CD8-positive, alpha-beta memory T cell (primary cell): ENCODE data around the gene CDH22. TPM values are rescaled to one million over a fixed set of nuclear protein-coding genes. Genes with fewer than 3 reads are reported as not detected.

Source experiments
- CTCF ChIA-PET: fragments of 350-600 bp; sonication (Branson Sonifier 250); formaldehyde crosslinking; loops from one replicate; lab custom pipeline; 2021; ENCODE audit warnings: antibody characterized with exemption; lab: Charles Lee
- POLR2A ChIA-PET: fragments of 350-600 bp; sonication (Branson Sonifier 250); formaldehyde crosslinking; loops from one replicate; lab custom pipeline; 2021; ENCODE audit warnings: antibody characterized with exemption; lab: Charles Lee
- DNase-seq, 5 donors: peaks; one replicate each; pipeline versions ENCODE4 v3.0.0 to v3.0.0-alpha.2; 2020 to 2022; ENCODE audit warnings: mixed read lengths in 1 of 5
- H3K27ac ChIP-seq: one replicate; pipeline ENCODE4 v1.7.0; 2013; ENCODE audit warnings: low read depth, mild to moderate bottlenecking, low read length, moderate library complexity
- H3K27me3 ChIP-seq: 2 replicates; pipeline ENCODE4 v1.7.0; 2013; ENCODE audit warnings: low read length, mild to moderate bottlenecking; ENCODE audit not compliant: insufficient read depth, poor library complexity, severe bottlenecking
- H3K36me3 ChIP-seq: 2 replicates; pipeline ENCODE4 v1.7.0; 2013; ENCODE audit warnings: mild to moderate bottlenecking, low read length, moderate library complexity; ENCODE audit not compliant: insufficient read depth
- H3K4me1 ChIP-seq: 2 replicates; pipeline ENCODE4 v1.7.0; 2013; ENCODE audit warnings: mild to moderate bottlenecking, low read length, moderate library complexity; ENCODE audit not compliant: insufficient read depth
- H3K4me3 ChIP-seq: 2 replicates; pipeline ENCODE4 v1.7.0; 2013; ENCODE audit warnings: mild to moderate bottlenecking, low read length
- H3K9me3 ChIP-seq: 2 replicates; pipeline ENCODE4 v1.7.0; 2013; ENCODE audit warnings: mild to moderate bottlenecking, low read length
- H3K27ac Mint-ChIP-seq, 8 donors: one replicate each; pipeline ENCODE4 v1.8.0; 2020 to 2021; ENCODE audit warnings: mixed read lengths in 8 of 8, mild to moderate bottlenecking in 6 of 8, inconsistent platforms in 3 of 8, moderate library complexity in 3 of 8
- H3K27me3 Mint-ChIP-seq, 2 donors: one replicate each; pipeline ENCODE4 v1.8.0; 2020 to 2021; ENCODE audit warnings: mixed read lengths in 2 of 2, mild to moderate bottlenecking in 1 of 2, moderate library complexity in 1 of 2
- H3K36me3 Mint-ChIP-seq, 3 donors: one replicate each; pipeline ENCODE4 v1.8.0; 2020 to 2021; ENCODE audit warnings: mixed read lengths in 3 of 3, inconsistent platforms in 1 of 3, mild to moderate bottlenecking in 1 of 3
- H3K4me1 Mint-ChIP-seq, 3 donors: one replicate each; pipeline ENCODE4 v1.8.0; 2020 to 2021; ENCODE audit warnings: mixed read lengths in 3 of 3, inconsistent platforms in 1 of 3, mild to moderate bottlenecking in 1 of 3
- H3K4me3 Mint-ChIP-seq, 7 donors: one replicate each; pipeline ENCODE4 v1.8.0; 2020 to 2021; ENCODE audit warnings: mixed read lengths in 7 of 7, mild to moderate bottlenecking in 6 of 7, moderate library complexity in 4 of 7, inconsistent platforms in 2 of 7
- H3K9me3 Mint-ChIP-seq, 5 donors: one replicate each; pipeline ENCODE4 v1.8.0; 2020 to 2022; ENCODE audit warnings: mixed read lengths in 5 of 5, mild to moderate bottlenecking in 3 of 5, moderate library complexity in 2 of 5, inconsistent platforms in 1 of 5
- polyA plus RNA-seq: library from polyadenylated mRNA; unstranded; fragments of 300-500 nt; fragmentation: Illumina TruSeq; gene quantifications from one replicate; pipeline ENCODE4 v1.2.3, GENCODE V29; 2021
- total RNA-seq, 2 experiments: library from RNA; stranded (reverse); gene quantifications; one replicate each; pipeline ENCODE4 v1.2.3, GENCODE V29; 2021

The CDH22 gene
- total and polyA plus RNA-seq, 3 experiments from 2014 or later: not detected

GRCh38 chr20:46144432-46145025 is 163.8 kb downstream of the CDH22 start:
- no peaks in the 10 kb centered on the region for H3K4me1 ChIP-seq
- peaks cover 5% of the 10 kb centered on the region for H3K27me3 ChIP-seq
- POLR2A ChIA-PET: no interaction called here
- H3K27ac ChIP-seq: no peak overlapping the region
- no peak for DNase-seq
- Mint-ChIP-seq H3K4me1 (no peaks in the 10 kb centered on the region), H3K36me3 (no peaks in the 10 kb centered on the region), H3K9me3 (no peaks in the 10 kb centered on the region), H3K27ac (no peak overlapping the region), H3K27me3 (peaks cover 22 to 42% of the 10 kb centered on the region in 2 donors), H3K4me3 (no peak overlapping the region)
- H3K9me3 ChIP-seq: no peaks in the 10 kb centered on the region
- H3K4me3 ChIP-seq: no peak overlapping the region
- H3K36me3 ChIP-seq: no peaks in the 10 kb centered on the region
- CTCF ChIA-PET: no interaction called here

- no peaks in the 10 kb centered on the region for H3K9me3 Mint-ChIP-seq
- ChIA-PET POLR2A (no interaction called here), CTCF (no interaction called here)
- H3K9me3 ChIP-seq: no peaks in the 10 kb centered on the region
- no peaks in the 10 kb centered on the region for H3K36me3 ChIP-seq
- no peak overlapping the region for H3K27ac ChIP-seq
- H3K27me3 ChIP-seq: peaks cover 5% of the 10 kb centered on the region
- H3K4me3 Mint-ChIP-seq: no peak overlapping the region
- H3K36me3 Mint-ChIP-seq: no peaks in the 10 kb centered on the region
- H3K27me3 Mint-ChIP-seq: peaks cover 36 to 66% of the 10 kb centered on the region in 2 donors
- no peaks in the 10 kb centered on the region for H3K4me1 Mint-ChIP-seq
- H3K4me1 ChIP-seq: no peaks in the 10 kb centered on the region
- peak overlapping the region in 1 of 8 donors; percentile 21 for H3K27ac Mint-ChIP-seq
- no peak overlapping the region for H3K4me3 ChIP-seq
- DNase-seq: no peak
Measured at GRCh38 chr20:46142124-46142523, 166.2 kb downstream of the CDH22 start.

- no peaks in the 10 kb centered on the region for H3K4me1 Mint-ChIP-seq
Measured at GRCh38 chr20:46139908-46140482, 168.3 kb downstream of the CDH22 start.

DNA sequence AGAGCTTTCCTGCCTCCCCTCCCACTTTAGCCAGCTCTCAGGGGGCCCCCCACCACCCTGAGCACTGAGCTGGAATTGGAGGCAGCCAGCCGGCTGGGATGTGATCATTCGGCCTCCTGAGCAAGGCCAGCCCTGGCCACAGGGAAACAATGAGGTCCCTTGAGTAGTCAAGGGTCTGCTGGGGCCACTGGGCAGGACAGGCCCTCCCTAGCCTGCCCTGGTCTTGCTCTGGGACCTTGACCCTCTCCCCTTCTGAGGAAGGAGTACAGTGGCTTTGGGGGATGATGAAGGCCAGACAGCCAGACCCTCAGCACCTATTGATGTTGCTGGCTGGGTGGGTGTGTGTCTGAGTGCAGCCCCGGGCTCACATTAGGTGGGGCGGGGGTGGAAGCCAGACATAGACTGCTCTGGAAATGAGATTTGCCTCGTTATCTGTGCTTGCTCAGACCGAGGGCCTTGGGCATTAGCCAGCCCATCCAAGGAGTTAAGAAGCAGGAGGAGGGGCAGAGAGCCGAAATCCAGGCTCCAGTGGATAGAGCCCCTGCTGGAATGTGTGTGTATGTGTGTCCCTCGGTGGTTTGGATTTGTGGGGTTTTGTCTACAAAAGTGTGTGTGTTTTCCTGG is 168.9 kb downstream of the CDH22 start:
- Mint-ChIP-seq H3K36me3 (no peaks in the 10 kb centered on the region), H3K27me3 (peaks cover 35 to 82% of the 10 kb centered on the region in 2 donors), H3K9me3 (no peaks in the 10 kb centered on the region), H3K4me3 (no peak overlapping the region), H3K27ac (no peak overlapping the region), H3K4me1 (no peaks in the 10 kb centered on the region)
- no peaks in the 10 kb centered on the region for H3K4me1 ChIP-seq
- peaks cover 6% of the 10 kb centered on the region for H3K27me3 ChIP-seq
- H3K9me3 ChIP-seq: no peaks in the 10 kb centered on the region
- ChIA-PET POLR2A (no interaction called here), CTCF (interaction anchor here (1.3 kb wide), 2 partner anchors 11 to 23 kb away, joined by 3 to 4 read pairs; no protein-coding TSS in a partner anchor)
- H3K27ac ChIP-seq: no peak overlapping the region
- H3K36me3 ChIP-seq: no peaks in the 10 kb centered on the region
- DNase-seq: no peak
- no peak overlapping the region for H3K4me3 ChIP-seq

More at GRCh38 chr20:46139908-46140482, 168.3 kb downstream of the CDH22 start:
- Mint-ChIP-seq H3K27me3 (peaks cover 40 to 80% of the 10 kb centered on the region in 2 donors), H3K9me3 (no peaks in the 10 kb centered on the region), H3K4me3 (no peak overlapping the region), H3K36me3 (no peaks in the 10 kb centered on the region), H3K27ac (no peak overlapping the region)
- ChIA-PET POLR2A (no interaction called here), CTCF (interaction anchor here (1.3 kb wide), 1 partner anchor 10 kb away, joined by 3 read pairs; no protein-coding TSS in a partner anchor)
- DNase-seq: no peak
- H3K9me3 ChIP-seq: no peaks in the 10 kb centered on the region
- no peak overlapping the region for H3K4me3 ChIP-seq
- H3K36me3 ChIP-seq: no peaks in the 10 kb centered on the region
- H3K27ac ChIP-seq: no peak overlapping the region
- peaks cover 5% of the 10 kb centered on the region for H3K27me3 ChIP-seq
- no peaks in the 10 kb centered on the region for H3K4me1 ChIP-seq

DNA sequence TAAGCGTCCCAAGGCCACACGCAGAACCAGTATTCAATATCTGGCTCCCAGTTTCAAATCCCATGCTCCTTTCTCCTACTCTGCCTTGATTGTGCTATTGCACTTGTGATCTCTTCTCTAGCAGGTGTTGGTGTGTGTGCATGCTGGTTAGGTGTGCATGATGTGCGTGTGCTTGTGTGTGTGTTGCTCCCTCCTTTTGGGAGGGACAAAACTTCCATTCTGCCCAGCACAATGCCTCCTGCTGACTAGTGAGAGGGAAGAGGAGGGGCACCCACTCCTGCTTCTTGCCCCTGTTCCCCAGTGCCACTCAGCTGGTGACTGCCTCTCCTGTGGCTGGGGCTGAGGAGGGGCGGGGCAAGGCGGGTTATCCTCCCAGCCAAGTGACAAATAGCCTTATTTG is 170.5 kb downstream of the CDH22 start:
- Histone ChIP-seq H3K36me3 (no peaks in the 10 kb centered on the region), H3K4me3 (no peak overlapping the region), H3K9me3 (no peaks in the 10 kb centered on the region), H3K4me1 (no peaks in the 10 kb centered on the region), H3K27ac (no peak overlapping the region), H3K27me3 (peaks cover 7% of the 10 kb centered on the region)
- Mint-ChIP-seq H3K27ac (no peak overlapping the region), H3K27me3 (peaks cover 37 to 86% of the 10 kb centered on the region in 2 donors), H3K4me3 (no peak overlapping the region), H3K4me1 (peaks cover 0 to 2% (median 0%) of the 10 kb centered on the region in 3 donors), H3K9me3 (no peaks in the 10 kb centered on the region), H3K36me3 (no peaks in the 10 kb centered on the region)
- ChIA-PET CTCF (no interaction called here), POLR2A (no interaction called here)
- no peak for DNase-seq

GRCh38 chr20:46135856-46136633 is 172.3 kb downstream of the CDH22 start:
- peaks cover 39 to 82% of the 10 kb centered on the region in 2 donors for H3K27me3 Mint-ChIP-seq

DNA sequence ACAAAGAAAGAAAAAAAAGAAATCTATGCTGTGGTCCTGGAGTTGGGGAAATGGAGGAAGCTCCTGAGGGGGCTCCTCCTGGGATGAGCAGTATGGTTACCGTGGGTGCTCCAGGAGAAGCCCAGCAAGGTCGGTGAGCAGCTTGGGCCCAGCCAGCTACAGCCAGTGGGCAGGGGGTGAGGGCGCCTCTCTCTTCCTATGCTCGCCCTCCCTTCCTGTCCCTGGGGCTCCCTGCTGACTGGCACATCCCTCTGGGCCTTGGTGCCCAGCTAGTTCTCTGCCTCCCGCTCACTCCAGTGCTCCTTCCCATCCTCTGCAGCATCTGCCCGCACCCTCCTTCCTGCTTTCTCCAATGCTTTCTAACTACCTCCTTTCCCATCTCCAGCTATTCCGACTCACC is 173.6 kb downstream of the CDH22 start:
- no peak overlapping the region for H3K27ac ChIP-seq
- H3K4me1 ChIP-seq: no peaks in the 10 kb centered on the region
- H3K4me3 Mint-ChIP-seq: no peak overlapping the region
- H3K4me3 ChIP-seq: no peak overlapping the region
- H3K4me1 Mint-ChIP-seq: peaks cover 0 to 6% (median 0%) of the 10 kb centered on the region in 3 donors
- H3K27ac Mint-ChIP-seq: peak overlapping the region in 1 of 8 donors; percentile 24
- peaks cover 13% of the 10 kb centered on the region for H3K27me3 ChIP-seq
- ChIA-PET POLR2A (no interaction called here), CTCF (no interaction called here)
- DNase-seq: no peak
- H3K9me3 Mint-ChIP-seq: no peaks in the 10 kb centered on the region
- no peaks in the 10 kb centered on the region for H3K36me3 ChIP-seq
- H3K9me3 ChIP-seq: no peaks in the 10 kb centered on the region
- H3K36me3 Mint-ChIP-seq: no peaks in the 10 kb centered on the region
- H3K27me3 Mint-ChIP-seq: peaks cover 41 to 74% of the 10 kb centered on the region in 2 donors

More at GRCh38 chr20:46135856-46136633, 172.3 kb downstream of the CDH22 start:
- ChIA-PET CTCF (no interaction called here), POLR2A (no interaction called here)
- no peaks in the 10 kb centered on the region for H3K36me3 ChIP-seq
- Mint-ChIP-seq H3K4me1 (peaks cover 0 to 6% (median 0%) of the 10 kb centered on the region in 3 donors), H3K36me3 (no peaks in the 10 kb centered on the region), H3K27ac (peak overlapping the region in 1 of 8 donors; percentile 91), H3K4me3 (no peak overlapping the region), H3K9me3 (no peaks in the 10 kb centered on the region)
- H3K4me1 ChIP-seq: no peaks in the 10 kb centered on the region
- H3K27me3 ChIP-seq: peaks cover 13% of the 10 kb centered on the region
- no peak for DNase-seq
- no peaks in the 10 kb centered on the region for H3K9me3 ChIP-seq
- no peak overlapping the region for H3K4me3 ChIP-seq
- H3K27ac ChIP-seq: no peak overlapping the region
